OCI-LY7 (cell line): ENCODE data around the gene PHACTR2.

Experiments
- CTCF ChIP-seq: fragments of 200-600 bp; sonication (generic); conservative IDR thresholded peaks from 2 replicates; pipeline ENCODE4 v1.5.1; 2014; ENCODE audit warnings: mild to moderate bottlenecking, antibody characterized with exemption, low read length, moderate library complexity, mixed read lengths
- EZH2phosphoT487 ChIP-seq: fragments of 200-600 bp; sonication (generic); IDR thresholded peaks from 2 replicates; pipeline ENCODE4 v1.6.1; 2018; ENCODE audit warnings: low read depth, borderline replicate concordance, mild to moderate bottlenecking, mixed run types, antibody characterized with exemption, low read length, moderate library complexity, mixed read lengths

DNA sequence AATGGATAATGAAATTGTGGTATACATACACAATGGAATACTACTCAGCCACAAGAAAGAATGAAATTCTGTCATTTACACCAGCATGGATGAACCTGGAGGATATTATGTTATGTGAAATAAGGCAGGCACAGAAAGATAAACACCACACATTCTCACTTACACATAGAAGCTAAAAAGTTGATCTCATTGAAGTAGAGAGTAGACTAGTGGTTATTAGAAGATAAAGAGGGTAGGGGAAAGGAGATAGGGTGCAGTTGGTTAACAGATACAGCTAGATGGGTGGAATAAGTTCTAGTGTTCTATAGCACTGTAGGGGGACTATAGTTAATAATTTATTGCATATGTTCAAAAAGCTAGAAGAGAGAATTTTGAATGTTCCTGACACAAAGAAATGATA, 139.9 kb downstream of the PHACTR2 start:
- TF ChIP-seq CTCF (no peak), EZH2phosphoT487 (no peak)
